Measurements from ENCODE around the gene SAYSD1. TPM values are rescaled to one million over a fixed set of nuclear protein-coding genes. Genes with fewer than 3 reads are reported as not detected.

Gene SAYSD1
- total RNA-seq (17.8 and 21.9 TPM in 2 replicates), polyA plus RNA-seq (4.6 and 5.3 TPM in 2 replicates), polyA minus RNA-seq (8.1 and 8.9 TPM in 2 replicates)
- 17.9 TPM for total RNA-seq (2013)

- no peaks in the 10 kb centered on the region for H3K27me3 ChIP-seq (replicated peaks in 1 of 4; ENCODE audit: control extremely low read depth in 1 of 4, control insufficient read depth in 3 of 4, insufficient read depth in 4 of 4, low read length in 3 of 4)
- WGBS (ENCODE audit: insufficient coverage): 2% methylated on average over 62 of the region's 68 CpGs
- H3K79me2 ChIP-seq (ENCODE audit: control insufficient read depth, insufficient read depth, low read length): no peaks in the 10 kb centered on the region
- H3K4me1 ChIP-seq (ENCODE audit: control insufficient read depth in 2 of 2, insufficient read depth in 2 of 2, low read length in 2 of 2): peaks cover 17 to 18% of the 10 kb centered on the region in 2 donors
- Mint-ChIP-seq H3K4me1 (peaks cover 31% of the 10 kb centered on the region), H3K9me3 (ENCODE audit: insufficient read depth) (no peaks in the 10 kb centered on the region), H3K4me3 (peak within 1 kb of the TSS; percentile 94), H3K27ac (peak within 1 kb of the TSS; percentile 98), H3K27me3 (peaks cover 3% of the 10 kb centered on the region)
- peak within 1 kb of the TSS; percentile 100 for H2AFZ ChIP-seq (ENCODE audit: insufficient read depth, low read depth, low read length, poor library complexity, severe bottlenecking)
- H3K27ac ChIP-seq (ENCODE audit: low read length in 2 of 2): peak within 1 kb of the TSS; percentile 86 to 94
- peak within 1 kb of the TSS; percentile 95 for H3K4me2 ChIP-seq (replicated peaks; ENCODE audit: low read depth, low read length, poor library complexity, severe bottlenecking)
- intact Hi-C loops (cut with micrococcal nuclease): loop anchor here (5.0 kb wide), 1 partner anchor 413 kb away; the partner anchor contains the start of gene GLO1
- ChIA-PET CTCF (interaction anchor here (1.7 kb wide), 1 partner anchor 12 kb away, joined by 7 read pairs; no protein-coding TSS in a partner anchor), POLR2A (interaction anchor here (0.7 to 1.5 kb wide), 2 partner anchors 12 to 1296 kb away, joined by 3 read pairs; partner anchors contain the start of gene ZFAND3)
- no peaks in the 10 kb centered on the region for H4K20me1 ChIP-seq (ENCODE audit: control insufficient read depth, insufficient read depth, low read length, poor library complexity, severe bottlenecking)
- H3K9ac ChIP-seq (ENCODE audit: low read length): peak within 1 kb of the TSS; percentile 89
- H3K9me3 ChIP-seq (ENCODE audit: control extremely low read depth in 1 of 3, control insufficient read depth in 2 of 3, insufficient read depth in 1 of 3, low read length in 2 of 3): no peaks in the 10 kb centered on the region
- ATAC-seq (ENCODE audit: low read depth) (peak; percentile 87), DNase-seq (peak; percentile 98)
- H3K36me3 ChIP-seq (replicated peaks in 1 of 2; ENCODE audit: control extremely low read depth in 1 of 2, control insufficient read depth in 1 of 2, extremely low read depth in 1 of 2, insufficient read depth in 2 of 2, low read length in 1 of 2): peaks cover 0 to 4% of the 10 kb centered on the region in 2 experiments
- TF ChIP-seq CTCF (IDR thresholded peaks at IDR 0.05) (no peak), EZH2 (IDR thresholded peaks at IDR 0.05; ENCODE audit: borderline replicate concordance, insufficient read depth, low read depth, low read length, poor library complexity, severe bottlenecking) (no peak)
- H3K4me3 ChIP-seq (ENCODE audit: control extremely low read depth in 1 of 5, extremely low read depth in 1 of 5, insufficient read depth in 1 of 5, low read depth in 2 of 5, low read length in 4 of 5): peak within 1 kb of the TSS; percentile 36 to 94 (median 80)
Measured at GRCh38 chr6:39114704-39115599, at the start of gene SAYSD1. SAYSD1 (minus strand) TSS chr6:39115186; CDS start chr6:39115089, 97 bp downstream.

Measured in B cell (primary cell).